K562 (cell line): ENCODE measurements around the gene SLC25A21. TPM values are rescaled to one million over a fixed set of nuclear protein-coding genes. Genes with fewer than 3 reads are reported as not detected.

Experiments used
- CBX5 ChIP-seq: IDR thresholded peaks from 2 replicates; pipeline ENCODE4 v1.6.1; 2014; ENCODE audit warnings: low read depth, borderline replicate concordance
- FOS ChIP-seq: IDR thresholded peaks from 3 replicates; pipeline ENCODE4 v1.6.1; 2011; ENCODE audit not compliant: insufficient read length; ENCODE audit errors: extremely low read depth
- HDAC2 ChIP-seq: fragments of 450-650 bp; IDR thresholded peaks from 2 replicates; pipeline ENCODE4 v1.6.1; 2016; ENCODE audit warnings: mild to moderate bottlenecking
- IRF2 ChIP-seq: sonication (generic); formaldehyde crosslinking; IDR thresholded peaks from 2 replicates; pipeline ENCODE4 v1.8.1; 2022; ENCODE audit warnings: mild to moderate bottlenecking, missing genetic modification reagents
- KLF13 ChIP-seq: fragments of 450-650 bp; IDR thresholded peaks from 2 replicates; pipeline ENCODE4 v1.6.1; 2016; ENCODE audit warnings: missing genetic modification characterization, low read depth, mild to moderate bottlenecking, missing compliant biosample characterization, moderate library complexity, borderline replicate concordance
- POLR2A ChIP-seq: fragments of 450-650 bp; conservative IDR thresholded peaks from 2 replicates; pipeline ENCODE4 v1.6.1; 2016
- SIN3A ChIP-seq, 2 experiments: fragments of 150-350 bp in 1 of 2; IDR thresholded peaks; 2 replicates each; pipeline ENCODE4 v1.6.1; 2011 to 2016; ENCODE audit warnings: borderline replicate concordance in 2 of 2, low read depth in 2 of 2, low read length in 2 of 2, mild to moderate bottlenecking in 2 of 2, moderate library complexity in 2 of 2; ENCODE audit not compliant: control insufficient read depth in 1 of 2
- SP1 ChIP-seq: sonication (generic); formaldehyde crosslinking; IDR thresholded peaks from 2 replicates; pipeline ENCODE4 v1.8.1; 2022; ENCODE audit warnings: mild to moderate bottlenecking, missing genetic modification reagents
- SREBF2 ChIP-seq: sonication (generic); formaldehyde crosslinking; IDR thresholded peaks from 2 replicates; pipeline ENCODE4 v1.4.0; 2020; ENCODE audit warnings: mild to moderate bottlenecking, missing genetic modification reagents
- ZZZ3 ChIP-seq: fragments of 450-650 bp; IDR thresholded peaks from 2 replicates; pipeline ENCODE4 v1.6.1; 2016; ENCODE audit warnings: antibody characterized with exemption, mild to moderate bottlenecking, moderate library complexity
- polyA plus RNA-seq, 8 experiments: library from polyadenylated mRNA; depleted of rRNA in 4 of 8; stranded (reverse) in 5 of 8; unstranded in 3 of 8; fragments of >200 nt; fragmentation: Nextera tagmentation in 2 of 8; fragmentation: Illumina TruSeq in 1 of 8; extraction: Ambion mirVana in 2 of 8; extraction: Trizol in 1 of 8; gene quantifications; 2 replicates each; pipeline versions ENCODE4 v1.2.1 to v1.2.3, GENCODE V29; 2011 to 2014; ENCODE audit warnings: inconsistent platforms in 1 of 8, missing spikeins in 1 of 8
- total RNA-seq, 7 experiments: library from RNA; depleted of rRNA in 6 of 7; stranded (reverse); fragments of >200 nt in 6 of 7; fragmentation: Illumina TruSeq in 2 of 7; extraction: Trizol in 2 of 7; gene quantifications; 2 replicates each; pipeline versions ENCODE4 v1.2.1 to v1.2.3, GENCODE V29; 2011 to 2021; ENCODE audit warnings: low replicate concordance in 1 of 7
- TF ChIP-seq, protein P1 (sequence below): sonication (generic); formaldehyde crosslinking; IDR thresholded peaks from 2 replicates; pipeline ENCODE4 v1.8.1; 2023; ENCODE audit warnings: missing genetic modification reagents, mild to moderate bottlenecking, borderline replicate concordance
- TF ChIP-seq, protein P2 (sequence below): fragments of 450-650 bp; IDR thresholded peaks from 2 replicates; pipeline ENCODE4 v1.6.1; 2017; ENCODE audit warnings: antibody characterized with exemption
- TF ChIP-seq, protein P3 (sequence below): fragments of 250-450 bp; sonication (Bioruptor Pico); IDR thresholded peaks from 2 replicates; pipeline ENCODE4 v1.4.0; 2020; ENCODE audit warnings: mild to moderate bottlenecking
- TF ChIP-seq, protein P4 (sequence below): fragments of 450-650 bp; IDR thresholded peaks from one replicate; pipeline ENCODE4 v1.6.1; 2018; ENCODE audit warnings: mild to moderate bottlenecking, moderate library complexity; ENCODE audit not compliant: partially characterized antibody

Gene SLC25A21
- total and polyA plus RNA-seq, 9 of the 15 experiments (the other 6 are each of a cell fraction or from before 2014, with no cell fraction given): 15.2 to 46.7 (median 28.7) TPM

DNA sequence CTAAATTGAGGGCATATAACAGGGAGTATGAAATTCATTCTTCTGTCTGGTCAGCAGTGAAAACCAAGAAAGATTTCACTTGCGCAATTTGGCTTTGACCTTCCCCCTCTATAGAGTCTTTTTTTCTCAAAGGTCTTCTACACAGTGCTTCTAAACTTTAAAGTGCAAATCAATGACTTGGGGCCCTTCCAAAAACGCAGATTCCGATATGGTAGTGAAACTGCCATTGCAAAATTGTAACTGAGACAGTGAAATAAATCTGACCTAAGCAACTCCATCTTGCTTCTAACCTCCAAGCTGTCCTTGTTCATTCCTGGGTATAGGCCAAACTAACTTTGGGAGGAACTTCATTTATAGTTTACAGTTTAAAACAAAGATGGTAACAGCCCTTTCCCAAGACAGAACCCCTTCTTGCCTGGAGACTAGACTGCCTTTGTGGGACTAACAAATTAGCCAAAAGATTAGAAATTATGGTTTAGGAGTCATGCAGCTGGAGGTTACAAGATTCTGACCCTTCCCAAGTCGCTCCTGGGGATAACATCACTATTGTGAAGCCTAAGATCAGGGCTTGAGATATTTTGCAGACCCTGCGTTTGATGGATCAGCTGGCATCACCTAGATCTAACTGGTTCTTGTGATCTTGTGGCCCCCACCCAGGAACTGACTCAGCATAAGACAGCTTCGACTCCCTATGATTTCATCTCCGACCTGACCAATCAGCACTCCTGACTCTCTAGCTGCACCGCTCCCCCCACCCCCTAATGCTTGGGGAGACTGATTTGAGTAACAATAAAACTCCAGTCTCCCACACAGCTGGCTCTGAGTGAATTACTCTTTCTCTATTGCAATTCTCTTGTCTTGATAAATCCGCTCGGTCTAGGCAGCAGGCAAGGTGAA, 5.0 kb downstream of the SLC25A21 start (continued):
- TF ChIP-seq, protein P1, sequence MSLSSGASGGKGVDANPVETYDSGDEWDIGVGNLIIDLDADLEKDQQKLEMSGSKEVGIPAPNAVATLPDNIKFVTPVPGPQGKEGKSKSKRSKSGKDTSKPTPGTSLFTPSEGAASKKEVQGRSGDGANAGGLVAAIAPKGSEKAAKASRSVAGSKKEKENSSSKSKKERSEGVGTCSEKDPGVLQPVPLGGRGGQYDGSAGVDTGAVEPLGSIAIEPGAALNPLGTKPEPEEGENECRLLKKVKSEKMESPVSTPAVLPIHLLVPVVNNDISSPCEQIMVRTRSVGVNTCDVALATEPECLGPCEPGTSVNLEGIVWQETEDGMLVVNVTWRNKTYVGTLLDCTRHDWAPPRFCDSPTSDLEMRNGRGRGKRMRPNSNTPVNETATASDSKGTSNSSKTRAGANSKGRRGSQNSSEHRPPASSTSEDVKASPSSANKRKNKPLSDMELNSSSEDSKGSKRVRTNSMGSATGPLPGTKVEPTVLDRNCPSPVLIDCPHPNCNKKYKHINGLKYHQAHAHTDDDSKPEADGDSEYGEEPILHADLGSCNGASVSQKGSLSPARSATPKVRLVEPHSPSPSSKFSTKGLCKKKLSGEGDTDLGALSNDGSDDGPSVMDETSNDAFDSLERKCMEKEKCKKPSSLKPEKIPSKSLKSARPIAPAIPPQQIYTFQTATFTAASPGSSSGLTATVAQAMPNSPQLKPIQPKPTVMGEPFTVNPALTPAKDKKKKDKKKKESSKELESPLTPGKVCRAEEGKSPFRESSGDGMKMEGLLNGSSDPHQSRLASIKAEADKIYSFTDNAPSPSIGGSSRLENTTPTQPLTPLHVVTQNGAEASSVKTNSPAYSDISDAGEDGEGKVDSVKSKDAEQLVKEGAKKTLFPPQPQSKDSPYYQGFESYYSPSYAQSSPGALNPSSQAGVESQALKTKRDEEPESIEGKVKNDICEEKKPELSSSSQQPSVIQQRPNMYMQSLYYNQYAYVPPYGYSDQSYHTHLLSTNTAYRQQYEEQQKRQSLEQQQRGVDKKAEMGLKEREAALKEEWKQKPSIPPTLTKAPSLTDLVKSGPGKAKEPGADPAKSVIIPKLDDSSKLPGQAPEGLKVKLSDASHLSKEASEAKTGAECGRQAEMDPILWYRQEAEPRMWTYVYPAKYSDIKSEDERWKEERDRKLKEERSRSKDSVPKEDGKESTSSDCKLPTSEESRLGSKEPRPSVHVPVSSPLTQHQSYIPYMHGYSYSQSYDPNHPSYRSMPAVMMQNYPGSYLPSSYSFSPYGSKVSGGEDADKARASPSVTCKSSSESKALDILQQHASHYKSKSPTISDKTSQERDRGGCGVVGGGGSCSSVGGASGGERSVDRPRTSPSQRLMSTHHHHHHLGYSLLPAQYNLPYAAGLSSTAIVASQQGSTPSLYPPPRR (CRISPR knock-in tag): no peak
- TF ChIP-seq POLR2A: peak; percentile 47
- TF ChIP-seq, protein P2, sequence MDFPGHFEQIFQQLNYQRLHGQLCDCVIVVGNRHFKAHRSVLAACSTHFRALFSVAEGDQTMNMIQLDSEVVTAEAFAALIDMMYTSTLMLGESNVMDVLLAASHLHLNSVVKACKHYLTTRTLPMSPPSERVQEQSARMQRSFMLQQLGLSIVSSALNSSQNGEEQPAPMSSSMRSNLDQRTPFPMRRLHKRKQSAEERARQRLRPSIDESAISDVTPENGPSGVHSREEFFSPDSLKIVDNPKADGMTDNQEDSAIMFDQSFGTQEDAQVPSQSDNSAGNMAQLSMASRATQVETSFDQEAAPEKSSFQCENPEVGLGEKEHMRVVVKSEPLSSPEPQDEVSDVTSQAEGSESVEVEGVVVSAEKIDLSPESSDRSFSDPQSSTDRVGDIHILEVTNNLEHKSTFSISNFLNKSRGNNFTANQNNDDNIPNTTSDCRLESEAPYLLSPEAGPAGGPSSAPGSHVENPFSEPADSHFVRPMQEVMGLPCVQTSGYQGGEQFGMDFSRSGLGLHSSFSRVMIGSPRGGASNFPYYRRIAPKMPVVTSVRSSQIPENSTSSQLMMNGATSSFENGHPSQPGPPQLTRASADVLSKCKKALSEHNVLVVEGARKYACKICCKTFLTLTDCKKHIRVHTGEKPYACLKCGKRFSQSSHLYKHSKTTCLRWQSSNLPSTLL: peak; percentile 85
- TF ChIP-seq, protein P3, sequence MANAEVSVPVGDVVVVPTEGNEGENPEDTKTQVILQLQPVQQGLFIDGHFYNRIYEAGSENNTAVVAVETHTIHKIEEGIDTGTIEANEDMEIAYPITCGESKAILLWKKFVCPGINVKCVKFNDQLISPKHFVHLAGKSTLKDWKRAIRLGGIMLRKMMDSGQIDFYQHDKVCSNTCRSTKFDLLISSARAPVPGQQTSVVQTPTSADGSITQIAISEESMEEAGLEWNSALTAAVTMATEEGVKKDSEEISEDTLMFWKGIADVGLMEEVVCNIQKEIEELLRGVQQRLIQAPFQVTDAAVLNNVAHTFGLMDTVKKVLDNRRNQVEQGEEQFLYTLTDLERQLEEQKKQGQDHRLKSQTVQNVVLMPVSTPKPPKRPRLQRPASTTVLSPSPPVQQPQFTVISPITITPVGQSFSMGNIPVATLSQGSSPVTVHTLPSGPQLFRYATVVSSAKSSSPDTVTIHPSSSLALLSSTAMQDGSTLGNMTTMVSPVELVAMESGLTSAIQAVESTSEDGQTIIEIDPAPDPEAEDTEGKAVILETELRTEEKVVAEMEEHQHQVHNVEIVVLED (CRISPR knock-in tag): peak; percentile 74
- no peak for TF ChIP-seq CBX5
- TF ChIP-seq KLF13: peak; percentile 71
- TF ChIP-seq SIN3A (IDR thresholded peaks at IDR 0.05; ENCODE audit: borderline replicate concordance in 2 of 2, control insufficient read depth in 1 of 2, low read depth in 2 of 2, low read length in 2 of 2): no peak
- no peak for TF ChIP-seq ZZZ3
- no peak for TF ChIP-seq IRF2 (CRISPR knock-in tag)
- TF ChIP-seq SREBF2 (CRISPR knock-in tag): no peak
- no peak for TF ChIP-seq SP1 (CRISPR knock-in tag)
- TF ChIP-seq, protein P4, sequence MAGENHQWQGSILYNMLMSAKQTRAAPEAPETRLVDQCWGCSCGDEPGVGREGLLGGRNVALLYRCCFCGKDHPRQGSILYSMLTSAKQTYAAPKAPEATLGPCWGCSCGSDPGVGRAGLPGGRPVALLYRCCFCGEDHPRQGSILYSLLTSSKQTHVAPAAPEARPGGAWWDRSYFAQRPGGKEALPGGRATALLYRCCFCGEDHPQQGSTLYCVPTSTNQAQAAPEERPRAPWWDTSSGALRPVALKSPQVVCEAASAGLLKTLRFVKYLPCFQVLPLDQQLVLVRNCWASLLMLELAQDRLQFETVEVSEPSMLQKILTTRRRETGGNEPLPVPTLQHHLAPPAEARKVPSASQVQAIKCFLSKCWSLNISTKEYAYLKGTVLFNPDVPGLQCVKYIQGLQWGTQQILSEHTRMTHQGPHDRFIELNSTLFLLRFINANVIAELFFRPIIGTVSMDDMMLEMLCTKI: no peak
- TF ChIP-seq FOS: no peak
- TF ChIP-seq HDAC2: 0 out of 2 replicates have a peak, but pooled peaks have one; percentile 29
